ENCODE data around the gene ZNF814. TPM values are rescaled to one million over a fixed set of nuclear protein-coding genes. Genes with fewer than 3 reads are reported as not detected.
"Not testable (repeated sequence)": the region's sequence is repeated elsewhere in the genome, so short reads cannot be mapped to it uniquely, and the experiment has no call there.

The ZNF814 gene
- total and polyA plus RNA-seq, 5 donors, result 9.5 to 13.8 (median 13.0) TPM

DNA sequence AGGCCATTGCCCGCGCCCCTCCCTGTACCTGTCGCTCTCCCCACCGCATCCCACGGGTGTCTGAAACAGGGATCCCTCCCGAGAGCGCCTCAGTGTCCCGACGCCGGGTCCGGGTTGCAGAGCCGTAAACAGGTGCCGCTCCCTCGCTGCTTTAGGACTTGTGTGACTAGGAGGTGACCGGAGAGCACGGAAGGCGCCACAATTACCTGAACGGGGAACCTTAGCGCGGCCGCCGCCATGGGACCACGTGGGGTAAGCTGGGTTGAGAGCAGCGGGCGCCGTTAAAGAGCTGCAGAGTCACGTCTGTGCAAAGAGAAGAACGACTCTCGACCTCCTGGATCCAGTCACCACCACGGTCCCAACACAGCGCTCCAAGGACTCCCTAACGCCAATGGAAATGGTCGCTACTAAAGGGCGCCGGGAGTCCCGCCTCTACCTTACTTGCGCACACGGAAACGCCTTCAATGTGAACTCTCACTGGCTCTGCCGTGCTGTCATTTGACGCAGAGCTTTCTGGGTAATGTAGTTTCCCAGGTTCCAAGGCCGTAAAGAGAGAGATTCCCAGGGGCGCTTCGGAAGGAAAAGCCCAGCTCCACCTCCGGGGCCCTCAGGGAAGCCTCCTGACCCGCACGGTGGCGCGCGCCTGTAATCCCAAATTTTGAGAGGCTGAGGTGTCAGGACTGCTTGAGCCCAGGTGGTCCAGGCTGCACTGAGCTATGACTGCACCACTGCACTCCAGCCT is 74.2 kb downstream of the ZNF814 start, which contains the start of gene ZNF552:
TSS of gene ZNF552 (minus strand) at position 409 of the 742 bp plus-strand sequence. CDS start at position 239, 170 bp downstream.
- under 1% methylated on average over 50 of the region's 50 CpGs for WGBS
- intact Hi-C loops (cut with DNase I), result no loop called here
- peak within 1 kb of the TSS; percentile 64 for H3K4me3 ChIP-seq (ENCODE audit: low read length)
- H3K27ac ChIP-seq (ENCODE audit: low read length), result peak within 1 kb of the TSS; percentile 70
- H3K9me3 ChIP-seq (ENCODE audit: control insufficient read depth, low read length), result no peaks in the 10 kb centered on the region
- peaks cover 4% of the 10 kb centered on the region for H3K4me1 ChIP-seq (ENCODE audit: control insufficient read depth, insufficient read depth, low read length)
- ATAC-seq (peak; percentile 95 to 96), DNase-seq (peak; percentile 87 to 94 (median 89))
- H3K27me3 ChIP-seq (ENCODE audit: control insufficient read depth, insufficient read depth), result no peaks in the 10 kb centered on the region

DNA sequence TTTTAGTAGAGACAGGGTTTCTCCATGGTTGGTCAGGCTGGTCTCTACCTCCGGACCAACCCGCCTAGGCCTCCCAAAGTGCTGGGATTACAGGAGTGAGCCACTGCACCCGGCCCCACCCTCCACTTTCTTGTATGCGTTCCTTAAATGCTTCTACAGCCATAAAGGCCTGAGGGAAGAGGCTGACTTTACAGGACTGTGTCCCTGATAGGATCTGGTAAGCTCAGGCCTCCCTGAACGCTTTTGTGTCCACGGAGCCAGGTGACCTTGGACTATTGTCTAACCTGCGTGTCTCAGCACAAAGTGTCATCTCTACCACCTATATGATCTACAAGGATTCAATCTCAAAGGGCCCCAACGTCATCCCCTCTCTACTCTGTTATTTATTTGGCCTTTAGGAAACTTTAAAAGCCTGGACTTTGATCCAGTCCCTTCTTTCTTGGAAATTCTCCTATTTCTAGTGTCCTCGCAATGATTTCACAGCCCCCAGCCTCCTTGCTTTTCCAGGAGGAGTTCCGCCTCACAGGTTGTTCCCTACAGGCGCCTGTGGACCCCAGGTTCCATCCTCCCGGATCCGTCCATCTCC is 74.8 kb downstream of the ZNF814 start:
- 25% methylated on average over 13 of the region's 13 CpGs for WGBS
- peak overlapping the region; percentile 58 for H3K27ac ChIP-seq (ENCODE audit: low read length)
- intact Hi-C loops (cut with DNase I), result no loop called here
- peak overlapping the region; percentile 64 for H3K4me3 ChIP-seq (ENCODE audit: low read length)
- H3K27me3 ChIP-seq (ENCODE audit: control insufficient read depth, insufficient read depth), result no peaks in the 10 kb centered on the region
- ATAC-seq (peak in 1 of 2 donors; percentile 1), DNase-seq (no peak)
- no peaks in the 10 kb centered on the region for H3K9me3 ChIP-seq (ENCODE audit: control insufficient read depth, low read length)
- peaks cover 4% of the 10 kb centered on the region for H3K4me1 ChIP-seq (ENCODE audit: control insufficient read depth, insufficient read depth, low read length)

DNA sequence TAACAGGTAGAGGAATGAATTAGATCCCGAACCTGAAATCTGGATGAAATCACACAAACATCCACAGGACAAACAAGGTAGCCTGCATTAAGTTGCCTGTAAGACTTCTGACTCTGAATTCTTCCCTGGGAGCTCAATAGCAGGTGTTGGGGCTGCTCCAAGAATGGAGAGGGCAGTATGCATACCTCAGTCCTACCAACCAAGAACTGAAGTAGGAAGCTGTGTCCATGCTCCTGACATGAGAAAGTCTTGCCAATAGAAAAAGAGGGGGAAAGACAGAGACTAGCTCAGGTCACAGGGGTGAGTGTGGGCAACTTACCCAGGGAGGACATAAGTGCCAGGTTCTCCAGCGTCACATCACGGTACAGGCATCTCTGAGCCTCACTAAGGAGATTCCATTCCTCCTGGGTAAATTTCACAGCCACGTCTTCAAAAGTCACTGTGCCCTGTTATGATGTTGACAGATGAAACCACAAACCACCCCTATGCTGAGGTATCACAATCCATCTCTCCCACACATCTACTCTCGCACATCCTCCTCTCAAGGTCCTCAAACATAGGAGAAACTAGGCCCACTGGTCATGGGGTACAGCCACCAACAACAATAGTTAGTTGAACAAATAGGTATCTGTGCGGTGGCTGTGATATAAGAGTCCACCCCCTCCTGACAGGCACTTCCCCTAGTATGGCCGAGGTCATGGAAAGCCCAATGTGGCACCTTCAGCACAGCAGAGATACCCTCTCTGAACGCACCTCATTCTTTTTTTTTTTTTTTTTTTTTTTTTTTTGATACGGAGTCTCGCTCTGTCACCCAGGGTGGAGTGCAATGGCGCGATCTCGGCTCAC is 75.6 kb downstream of the ZNF814 start:
- H3K27ac ChIP-seq (ENCODE audit: low read length); ATAC-seq; H3K4me3 ChIP-seq (ENCODE audit: low read length); H3K27me3 ChIP-seq (ENCODE audit: control insufficient read depth, insufficient read depth); DNase-seq; H3K4me1 ChIP-seq (ENCODE audit: control insufficient read depth, insufficient read depth, low read length); H3K9me3 ChIP-seq (ENCODE audit: control insufficient read depth, low read length); intact Hi-C loops (cut with DNase I): not testable (repeated sequence)
- WGBS, result 90% methylated on average over 13 of the region's 13 CpGs

DNA sequence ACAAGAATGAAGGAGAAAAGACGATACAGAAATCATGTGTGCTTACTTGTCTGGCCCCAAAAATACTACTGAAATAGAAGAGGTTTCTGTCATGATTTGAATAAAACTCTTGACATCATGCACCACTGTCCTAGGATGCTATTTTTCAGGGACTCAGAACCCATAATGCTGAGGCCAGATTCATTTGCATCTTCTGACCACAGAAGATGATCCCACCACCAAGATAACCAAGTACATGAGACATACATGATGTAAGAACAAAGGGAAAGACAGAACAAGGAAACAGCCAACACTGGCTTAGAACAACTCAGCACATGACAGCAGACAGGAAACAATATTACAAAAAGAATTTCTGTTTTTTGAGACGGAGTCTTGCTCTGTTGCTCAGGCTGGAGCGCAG is 76.6 kb downstream of the ZNF814 start:
- Histone ChIP-seq H3K4me3 (ENCODE audit: low read length) (no peak overlapping the region), H3K4me1 (ENCODE audit: control insufficient read depth, insufficient read depth, low read length) (peaks cover 4% of the 10 kb centered on the region), H3K27ac (ENCODE audit: low read length) (no peak overlapping the region), H3K9me3 (ENCODE audit: control insufficient read depth, low read length) (no peaks in the 10 kb centered on the region), H3K27me3 (ENCODE audit: control insufficient read depth, insufficient read depth) (no peaks in the 10 kb centered on the region)
- intact Hi-C loops (cut with DNase I), result no loop called here
- DNase-seq (no peak), ATAC-seq (no peak)
- WGBS, result 79% methylated on average over 3 of the region's 3 CpGs

GRCh38 chr19:57810410-57811295 is 78.2 kb downstream of the ZNF814 start:
- WGBS, result 73% methylated on average over 17 of the region's 17 CpGs
- not testable (repeated sequence) for H3K9me3 ChIP-seq (ENCODE audit: control insufficient read depth, low read length); H3K4me1 ChIP-seq (ENCODE audit: control insufficient read depth, insufficient read depth, low read length); H3K4me3 ChIP-seq (ENCODE audit: low read length); H3K27ac ChIP-seq (ENCODE audit: low read length); H3K27me3 ChIP-seq (ENCODE audit: control insufficient read depth, insufficient read depth); ATAC-seq; DNase-seq
- intact Hi-C loops (cut with DNase I), result loop anchor here in 1 of 4 donors (2.0 kb wide), 1 partner anchor 60 kb away; no protein-coding TSS in a partner anchor

- WGBS, result 84% methylated on average over 2 of the region's 2 CpGs
- H3K4me1 ChIP-seq (ENCODE audit: control insufficient read depth, insufficient read depth, low read length), result peaks cover 5% of the 10 kb centered on the region
- intact Hi-C loops (cut with DNase I), result no loop called here
- H3K4me3 ChIP-seq (ENCODE audit: low read length), result no peak overlapping the region
- DNase-seq (no peak), ATAC-seq (no peak)
- no peak overlapping the region for H3K27ac ChIP-seq (ENCODE audit: low read length)
- H3K27me3 ChIP-seq (ENCODE audit: control insufficient read depth, insufficient read depth), result no peaks in the 10 kb centered on the region
- H3K9me3 ChIP-seq (ENCODE audit: control insufficient read depth, low read length), result no peaks in the 10 kb centered on the region
These were observed 81.3 kb downstream of the ZNF814 start for GRCh38 chr19:57807541-57807940.

DNA sequence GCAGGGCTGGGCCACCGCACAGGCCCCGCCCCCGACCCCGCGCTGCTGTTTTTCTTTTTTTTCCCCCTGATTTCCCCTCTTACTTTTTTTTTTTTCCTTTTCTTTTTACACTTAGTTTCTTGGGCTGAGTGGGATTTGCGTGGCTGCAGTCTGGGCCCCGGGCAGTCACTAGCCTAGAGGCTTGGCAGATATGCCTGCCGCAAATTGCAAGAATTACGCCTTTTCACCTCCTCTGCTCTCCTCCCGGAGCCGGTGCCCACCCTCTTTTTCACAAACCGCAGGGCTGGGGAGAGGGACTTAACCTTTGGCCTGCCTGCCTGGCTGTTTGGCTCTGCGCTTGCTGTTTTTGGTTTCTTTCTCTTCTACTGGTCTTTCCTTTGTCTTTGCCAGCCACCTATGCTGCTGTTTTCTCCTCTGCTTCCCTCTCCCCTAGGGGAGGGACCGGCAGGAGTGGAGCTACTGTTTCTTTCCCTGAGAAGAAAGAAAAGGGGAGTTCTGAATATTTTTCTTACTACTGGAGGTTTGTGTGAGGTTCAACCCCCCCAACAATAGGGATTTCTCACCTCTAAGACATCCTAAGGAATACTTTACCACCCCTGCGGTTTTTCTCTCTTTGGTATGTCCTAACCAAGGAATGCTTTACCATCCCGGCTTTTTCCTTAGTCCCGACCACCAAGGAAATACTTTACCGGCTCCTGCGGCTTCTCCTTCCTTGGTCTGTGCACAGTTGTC is 85.1 kb downstream of the ZNF814 start:
- intact Hi-C loops (cut with DNase I), result no loop called here
- Histone ChIP-seq H3K4me1 (ENCODE audit: control insufficient read depth, insufficient read depth, low read length) (peaks cover 6% of the 10 kb centered on the region), H3K9me3 (ENCODE audit: control insufficient read depth, low read length) (no peaks in the 10 kb centered on the region), H3K4me3 (ENCODE audit: low read length) (peak overlapping the region; percentile 88), H3K27ac (ENCODE audit: low read length) (peak overlapping the region; percentile 96), H3K27me3 (ENCODE audit: control insufficient read depth, insufficient read depth) (no peaks in the 10 kb centered on the region)
- peak; percentile 59 to 64 for ATAC-seq
- WGBS, result 5% methylated on average over 19 of the region's 19 CpGs
- peak in 2 of 3 donors; percentile 65 to 69 for DNase-seq

- ATAC-seq (peak in 1 of 2 donors; percentile 36), DNase-seq (no peak)
- WGBS, result 11% methylated on average over 6 of the region's 6 CpGs
- intact Hi-C loops (cut with DNase I), result no loop called here
- Histone ChIP-seq H3K27me3 (ENCODE audit: control insufficient read depth, insufficient read depth) (no peaks in the 10 kb centered on the region), H3K4me3 (ENCODE audit: low read length) (peak overlapping the region; percentile 88), H3K9me3 (ENCODE audit: control insufficient read depth, low read length) (no peaks in the 10 kb centered on the region), H3K4me1 (ENCODE audit: control insufficient read depth, insufficient read depth, low read length) (peaks cover 6% of the 10 kb centered on the region), H3K27ac (ENCODE audit: low read length) (peak overlapping the region; percentile 96)
These were observed 85.6 kb downstream of the ZNF814 start for GRCh38 chr19:57803265-57803593.

DNA sequence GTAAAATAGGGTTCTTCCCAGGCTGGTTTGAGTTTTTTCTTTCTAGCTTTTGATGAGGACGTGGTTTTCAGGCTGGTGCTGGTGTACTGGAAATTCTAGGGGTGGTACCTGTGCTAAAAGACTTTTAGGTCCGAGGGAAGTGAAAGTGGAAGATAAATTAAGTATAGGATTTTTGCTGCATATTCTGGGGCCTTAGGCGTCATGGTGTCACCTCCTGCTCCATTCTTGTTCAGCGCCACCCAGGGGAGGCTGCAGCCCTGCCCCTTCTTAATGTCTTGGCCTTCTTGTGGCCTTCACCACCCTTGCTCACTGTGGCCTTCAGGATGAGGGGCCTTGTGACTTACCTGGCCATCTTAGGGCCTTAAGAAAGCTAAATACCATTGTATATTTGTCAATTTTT is 86.6 kb downstream of the ZNF814 start:
- H3K4me1 ChIP-seq (ENCODE audit: control insufficient read depth, insufficient read depth, low read length), result peaks cover 6% of the 10 kb centered on the region
- WGBS, result 89% methylated on average over 4 of the region's 4 CpGs
- no peaks in the 10 kb centered on the region for H3K9me3 ChIP-seq (ENCODE audit: control insufficient read depth, low read length)
- H3K27ac ChIP-seq (ENCODE audit: low read length), result no peak overlapping the region
- no peaks in the 10 kb centered on the region for H3K27me3 ChIP-seq (ENCODE audit: control insufficient read depth, insufficient read depth)
- DNase-seq, result no peak
- intact Hi-C loops (cut with DNase I), result no loop called here
- ATAC-seq, result no peak
- no peak overlapping the region for H3K4me3 ChIP-seq (ENCODE audit: low read length)

DNA sequence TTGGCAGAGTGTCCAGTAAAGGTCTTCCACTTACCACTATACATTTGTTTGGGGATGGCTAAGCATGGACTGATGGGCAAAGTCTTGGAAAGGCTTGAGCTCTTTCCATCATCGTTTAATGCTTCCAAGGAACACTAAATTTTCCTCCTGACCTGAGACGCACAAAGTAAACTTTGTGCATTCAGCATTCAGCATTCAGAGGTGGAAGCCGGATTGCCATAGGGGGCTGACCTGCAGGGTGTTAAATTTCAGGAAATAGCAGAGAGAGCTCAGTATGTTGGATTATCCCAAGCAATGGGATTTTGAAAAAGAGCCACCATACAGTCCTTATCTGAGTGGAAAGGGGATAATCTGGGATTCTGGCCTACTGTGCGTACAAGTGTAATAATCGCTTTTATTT is 88.1 kb downstream of the ZNF814 start:
- no peak for DNase-seq
- H3K27ac ChIP-seq (ENCODE audit: low read length), result no peak overlapping the region
- no peaks in the 10 kb centered on the region for H3K27me3 ChIP-seq (ENCODE audit: control insufficient read depth, insufficient read depth)
- ATAC-seq, result no peak
- peaks cover 6% of the 10 kb centered on the region for H3K4me1 ChIP-seq (ENCODE audit: control insufficient read depth, insufficient read depth, low read length)
- intact Hi-C loops (cut with DNase I), result no loop called here
- H3K9me3 ChIP-seq (ENCODE audit: control insufficient read depth, low read length), result no peaks in the 10 kb centered on the region
- WGBS, result 81% methylated on average over 5 of the region's 5 CpGs
- H3K4me3 ChIP-seq (ENCODE audit: low read length), result no peak overlapping the region

Measured in right cardiac atrium (tissue), 5 donors.